Activated naive CD8-positive, alpha-beta T cell treated with anti-CD3 and anti-CD28 coated beads, Interleukin-2, amount 50 U/mL, for 16 hours (primary cell): ENCODE measurements around the gene ELL2.
A peak's percentile ranks its signal among the peaks of the same experiment; 100 is the strongest.

Source experiments
- DNase-seq: peaks from one replicate; pipeline ENCODE4 v3.0.0-alpha.2; 2020; ENCODE audit warnings: low read depth, low spot score

Gene ELL2

DNA sequence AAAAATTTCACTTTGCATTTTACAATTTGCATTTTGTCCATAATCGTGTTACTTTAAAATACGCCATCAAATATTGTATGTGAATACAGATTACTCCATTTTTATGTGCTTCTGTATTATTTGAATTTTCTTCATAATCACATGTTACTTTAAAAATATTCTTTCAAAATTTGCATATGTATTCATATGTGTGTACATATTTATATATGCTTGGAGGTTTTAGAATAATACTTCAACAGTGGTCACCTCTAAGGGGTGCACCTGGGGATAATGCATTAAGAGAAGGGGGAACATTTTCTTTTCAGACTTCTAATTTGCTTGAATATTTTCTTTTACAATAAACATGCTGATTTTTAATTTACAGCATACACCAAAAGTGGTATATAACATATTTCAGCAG lies 21.9 kb upstream of the ELL2 start:
- DNase-seq = no peak

DNA sequence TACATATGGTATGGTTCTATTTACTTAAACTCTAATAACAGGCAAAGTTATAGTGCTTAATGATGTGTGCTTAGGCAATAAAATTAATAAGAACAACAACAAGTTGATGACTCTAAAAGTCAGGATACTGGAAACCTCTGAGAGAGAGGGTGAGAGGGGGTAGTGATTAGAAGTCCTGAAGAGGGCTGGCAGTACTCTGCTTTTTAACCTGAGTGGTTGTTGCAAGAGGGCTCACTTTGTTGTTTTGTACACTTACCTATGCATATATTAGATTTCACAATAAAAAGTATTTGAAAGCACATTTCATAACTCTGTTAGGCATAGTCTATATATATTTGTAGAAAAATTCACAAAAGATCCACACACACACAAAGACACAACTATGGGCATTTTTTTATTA lies 21.4 kb upstream of the ELL2 start:
- DNase-seq = no peak

DNA sequence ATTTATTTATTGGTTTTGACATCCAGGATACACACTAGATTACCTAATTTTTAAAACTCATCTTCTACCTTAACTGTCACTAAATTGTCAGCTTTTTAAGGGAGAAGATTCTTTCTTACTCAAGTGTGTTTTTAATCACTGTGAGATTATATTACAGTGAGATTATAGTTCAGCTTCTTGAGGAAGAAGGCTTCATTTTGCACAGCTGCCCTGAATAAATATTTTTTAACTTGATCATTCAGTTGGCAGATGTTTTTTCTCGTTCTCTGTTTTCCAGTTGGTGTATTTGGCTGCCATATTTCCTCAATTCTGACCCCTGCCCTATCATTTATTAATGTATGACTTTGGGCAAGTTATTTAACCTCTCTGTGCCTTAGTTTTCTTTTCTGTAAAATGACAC lies 15.0 kb upstream of the ELL2 start:
- DNase-seq = no peak

DNA sequence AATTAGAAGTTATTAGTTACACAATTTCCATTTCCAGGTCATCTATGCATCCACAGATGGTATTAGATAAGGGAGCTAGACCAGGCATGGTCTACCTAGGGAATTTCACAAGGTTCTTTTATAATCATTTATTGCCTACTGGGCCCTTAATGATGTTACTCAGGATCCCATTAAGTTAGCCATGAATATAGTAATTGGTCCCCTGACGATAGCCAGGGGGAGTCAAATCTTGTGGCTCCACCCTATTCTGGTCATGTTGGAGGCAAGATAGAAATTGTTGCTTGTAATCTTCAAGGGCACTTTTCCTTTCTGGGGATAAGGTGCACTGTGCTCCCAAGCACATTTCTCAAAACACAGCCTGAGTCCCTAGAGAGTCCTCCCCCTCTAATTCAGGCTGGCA lies 14.1 kb upstream of the ELL2 start:
- DNase-seq = no peak

DNA sequence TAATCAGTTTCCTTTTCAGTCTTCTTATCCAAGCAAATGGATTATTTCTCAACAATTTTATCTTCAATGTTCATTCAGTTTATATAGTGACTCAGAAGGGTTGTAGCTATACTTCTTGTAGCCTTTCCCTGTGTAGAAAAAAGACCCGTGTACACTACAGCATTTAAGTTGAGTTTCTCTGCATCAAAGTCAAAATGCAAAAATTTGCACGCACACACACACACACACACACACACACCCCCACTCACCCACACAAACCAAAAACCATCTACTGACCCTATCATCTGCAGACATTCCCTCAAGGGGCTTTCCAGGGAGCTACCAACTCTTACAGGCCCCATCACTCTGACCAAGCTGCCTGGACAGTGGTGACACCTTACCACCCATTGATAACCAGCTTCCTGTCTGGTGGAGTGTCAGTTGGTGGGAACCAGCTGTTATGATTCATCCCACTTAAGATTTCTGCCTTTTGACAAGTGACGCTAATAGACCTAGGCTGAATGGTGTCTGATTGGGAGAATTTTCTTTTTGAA lies 12.2 kb upstream of the ELL2 start:
- DNase-seq = no peak

DNA sequence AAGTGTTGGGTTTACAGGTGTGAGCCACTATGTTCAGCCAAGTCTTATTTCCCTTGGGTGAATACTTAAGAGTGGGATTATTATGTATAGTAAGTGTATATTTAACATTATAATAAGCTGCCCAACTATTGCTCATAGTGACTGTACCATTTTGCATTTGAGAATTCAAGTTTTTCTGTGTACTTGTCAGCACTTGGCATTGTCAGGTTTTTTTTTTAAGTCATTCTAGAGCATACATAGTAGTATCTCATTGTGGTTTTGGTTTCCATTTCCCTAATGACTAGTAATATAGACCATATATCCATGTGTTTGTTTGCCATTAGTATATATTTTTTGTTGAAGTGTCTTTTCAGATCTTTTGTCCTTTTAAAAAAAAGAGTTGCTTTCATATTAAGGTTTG lies 10.5 kb upstream of the ELL2 start:
- DNase-seq = no peak

DNA sequence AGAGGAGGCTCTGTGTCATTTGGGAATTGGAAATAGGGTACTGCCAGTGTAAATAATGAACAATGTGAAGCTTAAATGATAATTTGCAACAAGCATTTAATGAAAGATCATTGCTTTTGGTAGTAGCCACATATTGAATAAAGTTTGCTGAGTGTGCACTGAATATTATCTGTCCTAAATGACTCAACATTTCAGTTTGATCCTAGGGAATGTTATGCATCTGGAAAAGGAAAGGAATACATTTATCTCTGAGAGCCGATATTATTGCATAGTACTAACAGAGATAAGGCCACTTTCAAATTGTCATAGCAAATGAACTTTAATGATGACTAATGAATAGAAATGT lies 8.7 kb upstream of the ELL2 start:
- no peak for DNase-seq

DNA sequence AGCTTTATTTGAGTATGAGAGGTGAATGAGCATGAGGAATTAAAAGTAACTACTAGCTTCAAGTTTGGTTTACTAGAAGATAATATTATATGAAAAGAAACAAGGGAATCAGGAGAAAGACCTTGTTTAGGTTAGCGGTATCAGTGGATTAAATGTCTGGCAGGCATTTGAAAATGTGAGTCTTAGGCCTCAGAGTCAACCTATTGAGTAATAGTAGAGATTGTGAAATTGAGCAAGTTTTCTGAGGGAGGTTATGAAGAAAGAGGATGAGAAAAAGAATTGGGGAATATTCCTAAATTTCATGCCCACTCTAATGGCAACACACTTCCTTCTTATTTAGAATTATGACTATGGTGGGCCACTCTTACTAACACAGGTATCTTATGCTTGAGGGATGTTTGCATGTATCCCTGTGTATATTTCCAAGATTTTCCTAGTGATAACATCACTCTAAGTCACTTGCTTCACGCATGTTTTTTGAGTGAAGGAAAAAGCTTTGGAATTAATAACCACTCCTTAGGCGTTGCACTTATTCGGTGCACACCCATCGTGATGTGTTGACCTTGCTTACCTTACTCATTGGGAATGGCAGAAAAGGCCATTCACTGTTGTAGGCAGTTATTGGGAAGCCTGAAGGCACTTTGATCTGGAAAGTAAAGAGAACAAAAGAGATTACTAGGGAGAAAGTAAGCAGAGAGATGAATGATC lies 8.2 kb upstream of the ELL2 start:
- no peak for DNase-seq

DNA sequence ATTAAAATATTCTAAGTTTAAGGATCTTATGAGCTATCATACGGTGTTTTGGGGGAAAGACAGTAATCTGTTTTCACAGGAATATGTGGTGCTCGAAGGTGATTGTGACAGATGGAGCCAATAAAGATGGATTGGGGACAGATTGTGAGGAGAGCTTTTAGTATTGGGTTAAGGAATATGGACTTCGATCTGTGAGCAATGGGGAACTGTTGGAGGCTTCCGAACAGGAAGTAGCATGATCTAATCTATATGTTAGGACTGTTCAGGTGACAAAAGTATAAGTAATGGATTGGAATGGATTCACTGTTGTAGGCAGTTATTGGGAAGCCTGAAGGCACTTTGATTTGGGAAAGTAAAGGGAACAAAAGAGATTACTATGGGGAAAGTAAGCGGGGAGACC lies 7.4 kb upstream of the ELL2 start:
- no peak for DNase-seq

DNA sequence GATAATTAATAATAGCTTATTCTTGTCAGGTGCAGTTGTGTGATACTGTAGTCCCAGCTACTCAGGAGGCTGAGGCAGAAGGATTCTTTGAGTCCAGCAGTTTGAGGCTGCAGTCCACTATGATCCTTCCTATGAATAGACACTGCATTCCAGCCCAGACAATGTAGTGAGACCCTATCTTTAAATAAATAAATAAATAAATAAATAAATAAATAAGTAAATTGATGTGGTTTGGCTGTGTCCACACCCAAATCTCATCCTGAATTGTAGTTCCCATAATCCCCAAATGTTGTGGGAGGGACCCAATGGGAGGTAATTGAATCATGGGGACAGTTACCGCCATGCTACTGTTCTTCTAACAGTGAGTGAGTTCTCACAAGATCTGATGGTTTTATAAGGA lies 5.6 kb upstream of the ELL2 start:
- no peak for DNase-seq

DNA sequence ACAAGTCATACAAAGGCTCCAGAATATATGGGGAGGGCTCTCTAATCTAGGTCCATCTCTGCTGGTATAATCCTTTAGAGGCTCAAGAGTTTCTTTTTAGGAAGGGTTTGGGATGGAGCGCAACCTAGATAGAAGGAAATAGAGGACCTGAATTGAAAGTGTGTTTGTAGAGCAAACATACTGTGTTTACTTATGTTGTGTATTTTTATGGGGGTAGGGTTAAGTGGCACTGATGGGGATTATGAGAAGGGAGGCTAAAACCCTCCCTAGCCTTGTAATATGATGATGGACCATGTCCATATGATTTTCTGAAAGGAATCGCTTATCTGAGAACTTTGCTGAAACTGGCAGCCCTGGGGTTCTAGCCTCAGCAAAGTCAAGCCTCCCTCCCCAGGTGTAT lies 4.4 kb upstream of the ELL2 start:
- DNase-seq = no peak

DNA sequence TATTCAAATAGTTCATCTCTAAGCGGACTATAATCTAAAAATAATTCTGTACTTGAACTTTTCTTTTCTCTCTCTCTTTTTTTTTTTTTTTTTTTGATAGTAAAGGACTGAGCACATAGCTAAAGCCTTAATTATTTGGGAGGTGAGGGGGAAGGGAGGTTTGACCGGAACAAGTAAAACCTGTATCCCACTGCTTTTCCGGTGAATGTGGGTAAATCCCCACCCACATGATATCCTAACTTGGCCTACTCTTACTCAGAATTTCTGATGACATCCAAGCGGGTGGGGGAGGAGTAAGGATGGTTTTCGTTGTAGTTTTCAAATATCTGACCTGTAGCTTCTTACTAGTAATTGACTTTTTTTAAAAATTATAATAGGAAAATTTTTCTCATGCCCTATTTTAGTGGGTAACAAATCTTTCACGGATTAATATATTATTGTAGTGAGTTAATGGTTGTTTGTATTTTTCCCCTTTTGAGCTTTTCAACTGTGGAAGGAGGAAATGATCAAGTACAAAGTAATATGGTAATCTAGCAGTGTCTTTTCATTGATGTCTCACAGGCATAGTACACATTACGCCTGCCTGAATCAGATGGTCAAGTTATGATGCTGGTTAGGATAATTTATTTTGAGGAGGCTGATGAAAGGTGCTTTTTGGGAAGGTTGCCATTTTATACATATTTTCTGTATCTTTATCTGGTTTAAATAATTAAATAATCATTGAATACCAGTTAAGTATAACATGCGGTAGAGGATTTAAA lies 2.2 kb upstream of the ELL2 start:
- DNase-seq = no peak

DNA sequence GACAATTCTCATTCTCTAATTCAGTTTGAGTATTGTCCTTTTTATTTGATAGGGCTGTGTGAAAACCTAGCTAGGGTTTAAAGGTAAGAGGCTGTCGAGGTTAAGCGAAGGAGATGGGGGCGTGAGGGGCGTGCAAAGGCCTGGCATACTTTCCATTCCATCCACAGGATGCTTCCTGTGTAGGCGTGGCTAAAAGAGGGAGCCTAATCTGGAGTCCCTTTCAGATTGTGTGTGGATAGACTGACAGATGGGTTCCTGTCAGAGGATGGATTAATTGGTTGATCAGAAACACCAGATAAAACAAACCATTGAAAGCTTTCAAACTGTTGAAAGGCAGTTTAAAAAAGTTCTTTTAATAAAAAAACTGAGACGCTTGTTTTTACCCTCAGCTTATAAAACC lies 1.1 kb upstream of the ELL2 start:
- DNase-seq = no peak

DNA sequence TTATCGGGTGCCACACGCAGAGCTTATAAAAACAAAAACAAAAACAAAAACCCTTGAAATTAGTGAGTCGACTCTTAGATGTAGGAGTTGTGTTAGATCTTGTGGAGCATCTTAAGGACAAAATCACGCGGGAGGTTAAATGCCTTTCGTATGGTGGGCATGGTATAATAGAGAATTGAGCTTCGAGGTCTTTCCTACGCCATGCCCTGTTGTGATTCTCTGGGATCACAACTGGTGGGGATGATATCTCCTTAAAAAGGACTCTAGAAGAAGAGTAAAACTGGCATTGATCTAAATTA lies 773 bp upstream of the ELL2 start:
- no peak for DNase-seq

DNA sequence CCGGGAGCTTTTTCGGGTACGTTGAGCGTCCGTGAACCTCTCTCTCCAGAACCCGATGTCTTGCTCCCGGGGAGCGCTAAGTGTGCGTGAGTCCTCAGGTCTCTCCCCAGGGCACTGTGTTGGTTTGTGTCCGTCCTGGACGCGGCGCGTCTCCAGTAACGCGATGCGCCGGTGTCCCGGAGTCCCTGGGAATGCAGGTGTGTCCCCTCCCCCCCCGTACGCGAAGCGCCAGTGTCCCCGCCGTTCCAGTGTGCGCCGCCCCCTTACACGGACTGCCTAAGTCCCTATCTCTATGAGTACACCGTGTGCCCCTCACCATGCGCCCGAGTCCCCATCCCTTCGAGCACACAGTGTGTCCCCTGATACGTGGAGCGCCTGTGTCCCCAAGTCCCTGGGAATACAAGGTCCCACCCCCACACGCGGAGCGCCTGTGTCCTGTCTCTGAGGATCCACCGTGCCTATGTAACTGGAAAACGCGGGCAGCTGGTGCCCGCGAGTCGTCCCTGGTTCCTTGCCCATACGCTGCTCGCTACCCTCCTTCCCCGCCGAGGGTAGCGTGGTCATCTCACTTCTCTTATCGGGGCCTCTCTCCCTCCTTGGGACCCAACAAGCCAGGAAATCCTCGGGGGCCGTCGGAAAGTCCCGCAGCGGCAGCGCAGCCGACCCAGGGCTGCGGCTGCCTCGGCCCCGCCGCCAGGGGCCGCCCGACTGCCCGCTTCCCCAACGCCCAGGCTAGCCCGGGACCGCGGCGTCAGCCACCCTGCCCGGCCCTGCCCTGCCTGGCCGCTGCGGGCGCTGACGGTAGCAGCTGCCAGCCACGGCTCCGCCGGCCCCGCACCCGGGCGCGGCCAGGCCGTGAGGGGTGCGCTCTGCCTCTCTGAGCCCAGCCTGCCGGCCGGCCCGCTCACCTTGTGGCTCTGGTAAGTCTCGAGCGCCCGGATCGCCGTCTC lies 709 bp downstream of the ELL2 start:
- peak; percentile 41 for DNase-seq

DNA sequence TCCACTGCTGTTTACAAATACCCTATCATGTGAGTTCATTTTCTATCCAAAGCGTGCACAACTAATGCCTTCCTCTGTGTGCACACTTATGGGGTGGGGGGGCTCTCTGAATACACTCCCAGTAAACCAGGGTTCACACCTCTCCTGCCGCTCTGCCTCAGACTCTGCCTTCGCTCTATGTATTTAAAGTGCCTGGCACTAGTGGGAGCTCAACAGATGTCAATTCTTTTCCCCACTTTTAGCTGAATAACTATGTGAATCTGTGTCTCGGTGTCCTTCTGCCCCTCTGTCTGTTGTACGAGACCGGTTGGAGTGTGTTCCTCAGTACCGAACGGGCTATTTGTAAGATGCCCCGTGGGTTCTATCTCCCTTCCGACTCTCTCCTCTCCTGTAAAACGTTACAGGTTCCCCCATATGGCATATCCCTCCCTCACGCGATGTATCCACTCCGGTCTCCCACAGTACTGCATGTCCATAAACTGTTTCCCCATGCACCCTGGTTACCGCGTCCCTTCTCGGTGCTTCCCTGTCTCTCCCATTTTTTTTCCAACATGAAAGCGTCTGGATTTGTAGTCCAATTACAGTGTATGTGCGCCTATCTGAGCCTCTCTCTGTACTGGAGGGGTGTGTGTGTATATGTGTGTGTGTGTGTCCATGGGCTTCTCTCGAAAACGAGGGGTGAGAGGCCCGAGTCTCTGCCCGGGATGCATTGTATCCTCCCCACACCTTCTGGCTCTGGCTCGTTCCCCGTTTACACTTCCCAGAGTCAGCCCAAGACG lies 1.6 kb downstream of the ELL2 start:
- DNase-seq = no peak

DNA sequence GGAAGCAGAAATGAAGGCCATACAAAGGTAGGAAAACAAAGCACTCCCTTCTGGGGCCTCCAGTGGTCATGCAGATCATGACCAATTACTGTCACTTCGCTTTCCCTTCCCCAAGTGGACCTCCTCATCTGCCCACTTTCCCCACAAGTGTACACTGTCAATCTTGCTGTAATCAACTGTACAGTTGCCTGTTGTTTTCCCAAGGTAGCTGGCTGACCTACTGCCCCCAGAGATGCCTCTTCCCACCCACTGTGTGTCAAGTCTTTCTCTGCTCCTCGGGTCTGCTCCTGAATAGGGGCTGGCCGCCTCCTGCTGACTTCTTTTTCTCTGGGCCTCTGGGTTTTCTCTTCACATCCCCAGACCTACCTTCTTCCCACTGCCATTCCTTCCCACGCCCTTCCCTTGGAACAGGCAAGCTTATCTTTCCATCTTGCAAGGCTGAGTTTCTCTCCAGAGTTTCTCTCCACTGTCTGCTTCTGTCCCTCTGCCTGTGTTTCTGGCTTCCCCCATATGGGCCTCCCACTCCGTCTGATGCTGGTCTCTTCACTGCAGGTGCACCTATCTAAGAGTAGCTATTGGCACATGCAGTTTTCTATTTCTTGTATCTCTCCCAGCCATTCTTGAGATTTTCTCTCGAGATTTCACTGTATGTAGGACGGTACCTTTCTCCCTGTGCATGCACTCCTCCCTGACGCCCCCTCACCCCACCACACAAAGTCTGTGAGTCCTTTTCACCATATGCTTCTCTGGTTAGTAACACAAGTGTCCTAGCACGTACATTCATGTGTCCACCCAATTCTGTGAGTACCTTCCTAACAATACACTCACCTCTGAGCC lies 2.4 kb downstream of the ELL2 start:
- DNase-seq = no peak

DNA sequence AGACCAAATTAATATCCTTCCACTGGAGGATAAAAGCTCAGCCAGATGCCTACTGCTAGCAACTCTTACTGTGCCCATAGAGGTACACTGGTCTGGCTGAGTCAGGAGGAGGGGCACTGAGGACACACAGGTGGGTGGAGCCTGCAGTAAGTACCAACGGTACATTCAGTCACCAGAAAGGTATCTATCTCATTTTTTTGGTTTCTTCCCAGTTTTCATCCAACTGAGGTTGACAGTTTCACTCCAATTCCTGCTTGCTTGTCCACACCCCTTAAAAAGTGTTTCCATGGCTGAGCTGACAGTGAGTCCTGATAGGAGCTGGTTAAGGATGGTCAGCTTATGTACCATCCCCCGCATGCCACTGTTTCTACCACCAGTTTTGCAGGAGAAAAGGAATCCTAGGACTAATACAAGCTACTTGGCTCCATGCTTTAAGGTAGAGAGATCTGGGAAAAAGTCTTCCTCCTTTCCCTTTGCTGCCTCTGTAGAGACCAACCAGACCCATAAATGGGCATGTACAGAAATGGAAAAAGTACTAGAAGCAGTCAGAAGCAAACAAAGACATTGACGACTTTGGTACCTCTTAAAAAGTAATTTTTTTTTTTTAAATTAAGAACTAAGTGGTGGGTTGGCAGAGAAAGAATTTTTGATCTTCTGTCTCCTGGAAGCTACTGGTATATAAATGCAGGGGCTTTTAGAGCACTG lies 3.2 kb downstream of the ELL2 start:
- DNase-seq = no peak

DNA sequence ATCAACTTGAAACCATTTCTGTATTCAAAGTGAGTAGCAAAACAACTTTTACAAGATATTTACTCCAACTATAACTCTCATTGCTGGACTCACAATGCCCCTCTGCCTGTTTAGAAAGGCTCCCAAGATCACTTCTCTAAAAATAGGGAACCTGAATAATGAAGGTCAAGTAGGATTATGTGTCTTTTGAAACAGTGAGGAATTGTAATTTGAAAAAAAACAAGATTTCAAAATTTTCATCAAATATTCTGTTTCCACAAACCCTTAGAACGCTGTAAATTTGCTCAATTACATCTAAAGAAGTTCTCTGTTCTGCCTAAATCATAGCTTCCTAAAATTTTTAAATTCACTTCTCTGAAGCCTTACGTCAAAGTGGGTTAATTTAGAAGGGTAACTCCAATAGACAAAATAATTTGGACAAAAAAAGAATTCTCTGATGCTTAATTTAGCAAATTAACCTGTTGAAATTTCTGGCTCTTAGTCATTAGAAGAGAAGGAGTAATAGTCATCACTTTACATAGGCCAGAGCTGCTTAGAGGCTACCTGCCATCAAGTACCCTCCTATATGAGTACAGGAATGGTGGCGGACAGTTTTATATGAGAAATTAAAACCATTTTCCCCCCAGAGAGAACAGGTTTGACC lies 4.0 kb downstream of the ELL2 start:
- DNase-seq = no peak

DNA sequence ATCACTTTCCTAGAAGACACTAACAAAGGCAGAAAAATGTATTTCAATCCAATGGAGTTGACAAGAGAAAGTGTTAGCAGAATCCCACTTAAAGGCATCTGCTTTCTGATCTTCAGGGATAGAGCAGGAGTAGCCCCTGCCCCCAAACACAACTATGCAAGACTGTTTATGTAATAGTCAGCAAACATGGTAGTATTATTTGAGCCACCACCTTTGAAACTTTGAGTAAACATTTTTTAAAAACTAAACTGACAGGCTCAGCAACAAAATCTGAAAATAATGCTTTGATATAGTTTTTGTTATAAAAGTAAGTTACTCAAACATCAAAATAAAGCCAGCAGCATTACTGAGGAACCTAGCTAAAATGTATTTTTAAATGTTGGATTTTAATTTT lies 4.8 kb downstream of the ELL2 start:
- DNase-seq = no peak
